Nephron (organoid): ENCODE measurements around the gene TMA16.

Experiments used
- H3K27ac Mint-ChIP-seq, 3 experiments: 2 replicates each; pipeline ENCODE4 v1.8.0; 2020; ENCODE audit warnings: mixed read lengths in 3 of 3, mild to moderate bottlenecking in 2 of 3, moderate library complexity in 1 of 3
- H3K27me3 Mint-ChIP-seq: 2 replicates; pipeline ENCODE4 v1.8.0; 2021; ENCODE audit warnings: low read depth, mild to moderate bottlenecking, moderate library complexity, mixed read lengths
- H3K36me3 Mint-ChIP-seq: 2 replicates; pipeline ENCODE4 v1.8.0; 2020; ENCODE audit warnings: low read depth, mixed read lengths
- H3K4me1 Mint-ChIP-seq: 2 replicates; pipeline ENCODE4 v1.8.0; 2020; ENCODE audit warnings: mixed read lengths
- H3K4me3 Mint-ChIP-seq, 3 experiments: 2 replicates each; pipeline ENCODE4 v1.8.0; 2020; ENCODE audit warnings: mild to moderate bottlenecking in 3 of 3, mixed read lengths in 3 of 3, moderate library complexity in 2 of 3
- H3K9me3 Mint-ChIP-seq: 2 replicates; pipeline ENCODE4 v1.8.0; 2020; ENCODE audit warnings: mixed read lengths
- CTCF ChIP-seq, 3 experiments: fragments of 200-600 bp; sonication (generic); IDR thresholded peaks; one replicate each; pipeline ENCODE4 v1.5.0; 2021; ENCODE audit warnings: antibody characterized with exemption in 3 of 3; ENCODE audit not compliant: unreplicated experiment in 3 of 3

The TMA16 gene

GRCh38 chr4:163550869-163551267, 56.4 kb downstream of the TMA16 start:
- Mint-ChIP-seq H3K4me3 (no peak overlapping the region), H3K27ac (no peak overlapping the region), H3K27me3 (no peaks in the 10 kb centered on the region), H3K9me3 (no peaks in the 10 kb centered on the region), H3K4me1 (peaks cover 9% of the 10 kb centered on the region), H3K36me3 (no peaks in the 10 kb centered on the region)
- no peak for TF ChIP-seq CTCF (IDR thresholded peaks at IDR 0.05; ENCODE audit: unreplicated experiment in 3 of 3)

- Mint-ChIP-seq H3K4me3 (no peak overlapping the region), H3K9me3 (no peaks in the 10 kb centered on the region), H3K27ac (no peak overlapping the region), H3K27me3 (no peaks in the 10 kb centered on the region), H3K36me3 (no peaks in the 10 kb centered on the region), H3K4me1 (peaks cover 9% of the 10 kb centered on the region)
- no peak for TF ChIP-seq CTCF (IDR thresholded peaks at IDR 0.05; ENCODE audit: unreplicated experiment in 3 of 3)
Observed at GRCh38 chr4:163553146-163553545, 58.7 kb downstream of the TMA16 start.

- TF ChIP-seq CTCF (IDR thresholded peaks at IDR 0.05; ENCODE audit: unreplicated experiment in 3 of 3): peak; percentile 63 to 84 (median 69)
- H3K27me3 Mint-ChIP-seq: no peaks in the 10 kb centered on the region
- H3K36me3 Mint-ChIP-seq: no peaks in the 10 kb centered on the region
- no peak overlapping the region for H3K4me3 Mint-ChIP-seq
- peaks cover 4% of the 10 kb centered on the region for H3K4me1 Mint-ChIP-seq
- H3K9me3 Mint-ChIP-seq: no peaks in the 10 kb centered on the region
- no peak overlapping the region for H3K27ac Mint-ChIP-seq
Observed at GRCh38 chr4:163554870-163555465, 60.5 kb downstream of the TMA16 start.

GRCh38 chr4:163556177-163556576, 61.7 kb downstream of the TMA16 start:
- TF ChIP-seq CTCF (IDR thresholded peaks at IDR 0.05; ENCODE audit: unreplicated experiment in 3 of 3): peak in 1 of 3 experiments; percentile 44
- no peaks in the 10 kb centered on the region for H3K36me3 Mint-ChIP-seq
- no peak overlapping the region for H3K4me3 Mint-ChIP-seq
- no peaks in the 10 kb centered on the region for H3K27me3 Mint-ChIP-seq
- H3K27ac Mint-ChIP-seq: no peak overlapping the region
- H3K9me3 Mint-ChIP-seq: no peaks in the 10 kb centered on the region
- no peaks in the 10 kb centered on the region for H3K4me1 Mint-ChIP-seq

- TF ChIP-seq CTCF (IDR thresholded peaks at IDR 0.05; ENCODE audit: unreplicated experiment in 3 of 3): no peak
- Mint-ChIP-seq H3K36me3 (no peaks in the 10 kb centered on the region), H3K27ac (no peak overlapping the region), H3K9me3 (peaks cover 2% of the 10 kb centered on the region), H3K4me3 (no peak overlapping the region), H3K27me3 (no peaks in the 10 kb centered on the region), H3K4me1 (no peaks in the 10 kb centered on the region)
Observed at GRCh38 chr4:163556650-163557391, 62.3 kb downstream of the TMA16 start.
